ENCODE data around the gene ZNF579.

The ZNF579 gene

GRCh38 chr19:55580628-55581144 lies at the start of gene ZNF579:
ZNF579 (minus strand) TSS chr19:55580848; CDS start chr19:55579639, 1,209 bp downstream.
- DNase-seq: peak; percentile 80

- no peak for DNase-seq
Observed at GRCh38 chr19:55626350-55626749, 45.7 kb upstream of the ZNF579 start.

- no peak for DNase-seq
Observed at GRCh38 chr19:55625004-55625326, 44.3 kb upstream of the ZNF579 start.

- DNase-seq: peak; percentile 85
Observed at GRCh38 chr19:55624109-55625003, 43.7 kb upstream of the ZNF579 start, which contains the start of gene ZNF784. ZNF784 (minus strand) TSS chr19:55624566; CDS start chr19:55624561, 5 bp downstream.

- no peak for DNase-seq
Observed at GRCh38 chr19:55623561-55623960, 42.9 kb upstream of the ZNF579 start.

- no peak for DNase-seq
Observed at GRCh38 chr19:55623130-55623529, 42.5 kb upstream of the ZNF579 start.

GRCh38 chr19:55622242-55622969 lies 41.8 kb upstream of the ZNF579 start:
- DNase-seq: no peak

GRCh38 chr19:55621673-55622231 lies 41.1 kb upstream of the ZNF579 start:
- no peak for DNase-seq

GRCh38 chr19:55621205-55621672 lies 40.6 kb upstream of the ZNF579 start:
- DNase-seq: no peak

- DNase-seq: no peak
Observed at GRCh38 chr19:55620410-55621204, 40.0 kb upstream of the ZNF579 start.

GRCh38 chr19:55619286-55619685 lies 38.6 kb upstream of the ZNF579 start:
- DNase-seq: no peak

GRCh38 chr19:55618426-55618825 lies 37.8 kb upstream of the ZNF579 start:
- DNase-seq: no peak

- DNase-seq: no peak
Observed at GRCh38 chr19:55617426-55617825, 36.8 kb upstream of the ZNF579 start.

GRCh38 chr19:55616395-55616875 lies 35.8 kb upstream of the ZNF579 start:
- DNase-seq: no peak

- DNase-seq: no peak
Observed at GRCh38 chr19:55615543-55616394, 35.1 kb upstream of the ZNF579 start.

- no peak for DNase-seq
Observed at GRCh38 chr19:55614711-55615542, 34.3 kb upstream of the ZNF579 start.

GRCh38 chr19:55613930-55614710 lies 33.5 kb upstream of the ZNF579 start:
- no peak for DNase-seq

GRCh38 chr19:55613396-55613795 lies 32.7 kb upstream of the ZNF579 start:
- DNase-seq: no peak

GRCh38 chr19:55611983-55612645 lies 31.5 kb upstream of the ZNF579 start:
- DNase-seq: no peak
